Colonic mucosa (tissue), 4 donors: ENCODE results near the gene BIVM. TPM values are rescaled to one million over a fixed set of nuclear protein-coding genes. Genes with fewer than 3 reads are reported as not detected.
"Not testable (repeated sequence)": the region's sequence is repeated elsewhere in the genome, so short reads cannot be mapped to it uniquely, and the experiment has no call there.

Experiments
- DNase-seq: peaks from one replicate; pipeline ENCODE4 v3.0.0-alpha.2; 2020
- H3K27ac ChIP-seq: fragments of 200-600 bp; one replicate; pipeline ENCODE4 v1.8.0; 2021
- H3K27me3 ChIP-seq: fragments of 200-600 bp; one replicate; pipeline ENCODE4 v1.8.0; 2021
- H3K36me3 ChIP-seq: fragments of 200-600 bp; one replicate; pipeline ENCODE4 v1.8.0; 2021
- H3K4me1 ChIP-seq: fragments of 200-600 bp; one replicate; pipeline ENCODE4 v1.8.0; 2021; ENCODE audit warnings: mild to moderate bottlenecking
- H3K4me3 ChIP-seq: fragments of 200-600 bp; one replicate; pipeline ENCODE4 v1.8.0; 2021
- H3K9ac ChIP-seq, 2 donors: one replicate each; pipeline ENCODE4 v1.7.0; 2013; ENCODE audit warnings: control low read depth in 2 of 2, low read depth in 2 of 2, low read length in 2 of 2
- H3K9me3 ChIP-seq: fragments of 200-600 bp; one replicate; pipeline ENCODE4 v1.8.0; 2021
- CTCF ChIP-seq: fragments of 200-600 bp; IDR thresholded peaks from one replicate; pipeline ENCODE4 v1.8.0; 2022; ENCODE audit warnings: antibody characterized with exemption, mild to moderate bottlenecking
- intact Hi-C: fragments of 100-400 bp; cut with DNase I; formaldehyde crosslinking; loops from one replicate; pipeline ENCODE4 v1.14.1; 2022
- total RNA-seq, 2 donors: library from RNA; stranded (reverse); fragmentation: NEBNext Ultra II Directional in 1 of 2; extraction: Animal tissue kit (Norgen Biotek cat#: 25700) in 1 of 2; gene quantifications; one replicate each; pipeline ENCODE4 v1.2.1, GENCODE V29; 2021
- donor health status: healthy.
- donor health status: DM: no; HTN: no; CAD: no.
- donor health status: DM: no; HTN: no; CAD: no.

Gene BIVM
- total RNA-seq, 2 donors from 2014 or later, result 11.8 to 15.5 TPM

GRCh38 chr13:102777736-102778135, 21.2 kb upstream of the BIVM start:
- no peaks in the 10 kb centered on the region for H3K4me1 ChIP-seq
- DNase-seq, result no peak
- no peaks in the 10 kb centered on the region for H3K9me3 ChIP-seq
- H3K27me3 ChIP-seq, result no peaks in the 10 kb centered on the region
- H3K27ac ChIP-seq, result no peak overlapping the region
- H3K9ac ChIP-seq, result no peak overlapping the region
- H3K36me3 ChIP-seq, result no peaks in the 10 kb centered on the region
- TF ChIP-seq CTCF, result no peak
- intact Hi-C loops, result loop anchor here (10.0 kb wide), 2 partner anchors 67 to 193 kb away; partner anchors contain the start of gene ERCC5
- no peak overlapping the region for H3K4me3 ChIP-seq

GRCh38 chr13:102779436-102780159, 19.3 kb upstream of the BIVM start:
- Histone ChIP-seq H3K27ac (no peak overlapping the region), H3K36me3 (no peaks in the 10 kb centered on the region), H3K4me1 (no peaks in the 10 kb centered on the region), H3K9ac (no peak overlapping the region), H3K27me3 (no peaks in the 10 kb centered on the region), H3K4me3 (no peak overlapping the region), H3K9me3 (no peaks in the 10 kb centered on the region)
- intact Hi-C loops, result loop anchor here (10.0 kb wide), 2 partner anchors 65 to 195 kb away; partner anchors contain the start of gene ERCC5
- DNase-seq, result no peak
- no peak for TF ChIP-seq CTCF

- H3K9ac ChIP-seq, H3K4me1 ChIP-seq, H3K27ac ChIP-seq, intact Hi-C loops, H3K9me3 ChIP-seq, H3K36me3 ChIP-seq, H3K4me3 ChIP-seq, H3K27me3 ChIP-seq, DNase-seq: not testable (repeated sequence)
These were observed 18.3 kb upstream of the BIVM start for GRCh38 chr13:102780656-102781055.

- no peaks in the 10 kb centered on the region for H3K27me3 ChIP-seq
- no peaks in the 10 kb centered on the region for H3K4me1 ChIP-seq
- H3K27ac ChIP-seq, result no peak overlapping the region
- no peaks in the 10 kb centered on the region for H3K36me3 ChIP-seq
- no peak overlapping the region for H3K9ac ChIP-seq
- intact Hi-C loops, result no loop called here
- H3K4me3 ChIP-seq, result no peak overlapping the region
- no peaks in the 10 kb centered on the region for H3K9me3 ChIP-seq
- TF ChIP-seq CTCF, result no peak
- DNase-seq, result no peak
These were observed 17.3 kb upstream of the BIVM start for GRCh38 chr13:102781591-102781990.

- DNase-seq, result no peak
- Histone ChIP-seq H3K9ac (no peak overlapping the region), H3K27ac (no peak overlapping the region), H3K36me3 (no peaks in the 10 kb centered on the region), H3K9me3 (no peaks in the 10 kb centered on the region), H3K4me3 (no peak overlapping the region), H3K4me1 (no peaks in the 10 kb centered on the region), H3K27me3 (no peaks in the 10 kb centered on the region)
- TF ChIP-seq CTCF, result no peak
- intact Hi-C loops, result no loop called here
These were observed 14.4 kb upstream of the BIVM start for GRCh38 chr13:102784483-102784882.

- no peaks in the 10 kb centered on the region for H3K27me3 ChIP-seq
- H3K9me3 ChIP-seq, result no peaks in the 10 kb centered on the region
- H3K4me1 ChIP-seq, result no peaks in the 10 kb centered on the region
- H3K4me3 ChIP-seq, result no peak overlapping the region
- DNase-seq, result no peak
- no peak overlapping the region for H3K27ac ChIP-seq
- TF ChIP-seq CTCF, result no peak
- no peak overlapping the region for H3K9ac ChIP-seq
- intact Hi-C loops, result no loop called here
- H3K36me3 ChIP-seq, result no peaks in the 10 kb centered on the region
These were observed 10.2 kb upstream of the BIVM start for GRCh38 chr13:102788683-102789082.
